GM19324 (cell line): Measurements from ENCODE around the gene GBX1.

Source experiments
- ATAC-seq: cut with Tn5 transposase; IDR thresholded peaks from one replicate; pipeline ENCODE4 v1.9.1; 2021; ENCODE audit warnings: mild to moderate bottlenecking, moderate library complexity; ENCODE audit not compliant: unreplicated experiment, low FRiP score

The GBX1 gene

DNA sequence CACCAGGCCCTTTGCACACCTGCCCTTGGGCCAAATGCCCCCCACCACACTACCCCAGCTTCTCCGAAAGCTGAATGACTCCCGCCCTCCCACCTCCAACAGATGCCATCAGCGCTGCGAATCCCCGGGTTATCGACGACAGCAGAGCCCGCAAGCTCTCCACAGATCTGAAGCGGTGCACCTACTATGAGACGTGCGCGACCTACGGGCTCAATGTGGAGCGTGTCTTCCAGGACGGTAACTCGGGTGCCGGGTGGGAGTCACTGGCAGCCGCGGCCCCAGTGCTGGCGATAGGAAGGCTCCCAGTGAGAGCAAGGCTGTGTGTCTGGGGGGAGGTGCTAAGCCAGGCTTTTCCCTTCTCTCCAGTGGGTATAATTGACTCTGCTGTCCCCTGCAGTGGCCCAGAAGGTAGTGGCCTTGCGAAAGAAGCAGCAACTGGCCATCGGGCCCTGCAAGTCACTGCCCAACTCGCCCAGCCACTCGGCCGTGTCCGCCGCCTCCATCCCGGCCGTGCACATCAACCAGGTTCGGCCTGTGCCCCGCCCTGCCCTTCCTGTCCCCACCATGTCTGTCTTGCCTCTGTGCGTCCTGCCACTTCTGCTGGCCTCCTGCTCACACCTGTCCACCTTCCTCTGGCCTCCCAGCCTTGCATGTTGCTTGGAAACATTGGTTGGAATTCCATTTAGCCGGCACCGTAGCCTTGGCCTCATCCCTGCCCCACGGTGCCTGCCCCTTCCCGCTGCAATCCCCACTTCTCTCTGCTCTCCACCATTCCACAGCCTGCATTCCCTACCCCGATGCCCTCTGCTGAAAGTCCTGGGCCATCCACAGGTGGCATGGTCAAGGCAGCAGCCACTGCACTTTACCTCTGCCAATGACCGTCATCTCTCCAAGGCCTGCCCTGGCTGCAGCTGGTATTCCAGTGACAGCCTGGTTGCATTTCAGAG is 49.1 kb downstream of the GBX1 start:
- no peak for ATAC-seq

DNA sequence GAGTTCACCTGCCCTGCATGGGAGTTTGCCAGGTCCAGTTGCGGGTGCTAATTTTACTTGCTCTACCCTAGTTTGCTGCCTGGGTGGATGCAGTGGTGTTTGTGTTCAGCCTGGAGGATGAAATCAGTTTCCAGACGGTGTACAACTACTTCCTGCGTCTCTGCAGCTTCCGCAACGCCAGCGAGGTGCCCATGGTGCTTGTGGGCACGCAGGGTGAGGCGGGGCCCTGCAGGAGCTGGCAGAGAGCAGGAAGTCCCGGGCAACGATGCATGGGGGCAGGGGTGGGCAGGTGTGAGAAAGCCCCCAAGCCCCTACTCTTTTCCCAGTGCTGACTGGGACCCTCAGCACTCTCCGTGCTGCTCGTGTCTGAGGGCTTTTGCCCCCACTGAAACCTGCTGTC is 49.9 kb downstream of the GBX1 start:
- no peak for ATAC-seq

DNA sequence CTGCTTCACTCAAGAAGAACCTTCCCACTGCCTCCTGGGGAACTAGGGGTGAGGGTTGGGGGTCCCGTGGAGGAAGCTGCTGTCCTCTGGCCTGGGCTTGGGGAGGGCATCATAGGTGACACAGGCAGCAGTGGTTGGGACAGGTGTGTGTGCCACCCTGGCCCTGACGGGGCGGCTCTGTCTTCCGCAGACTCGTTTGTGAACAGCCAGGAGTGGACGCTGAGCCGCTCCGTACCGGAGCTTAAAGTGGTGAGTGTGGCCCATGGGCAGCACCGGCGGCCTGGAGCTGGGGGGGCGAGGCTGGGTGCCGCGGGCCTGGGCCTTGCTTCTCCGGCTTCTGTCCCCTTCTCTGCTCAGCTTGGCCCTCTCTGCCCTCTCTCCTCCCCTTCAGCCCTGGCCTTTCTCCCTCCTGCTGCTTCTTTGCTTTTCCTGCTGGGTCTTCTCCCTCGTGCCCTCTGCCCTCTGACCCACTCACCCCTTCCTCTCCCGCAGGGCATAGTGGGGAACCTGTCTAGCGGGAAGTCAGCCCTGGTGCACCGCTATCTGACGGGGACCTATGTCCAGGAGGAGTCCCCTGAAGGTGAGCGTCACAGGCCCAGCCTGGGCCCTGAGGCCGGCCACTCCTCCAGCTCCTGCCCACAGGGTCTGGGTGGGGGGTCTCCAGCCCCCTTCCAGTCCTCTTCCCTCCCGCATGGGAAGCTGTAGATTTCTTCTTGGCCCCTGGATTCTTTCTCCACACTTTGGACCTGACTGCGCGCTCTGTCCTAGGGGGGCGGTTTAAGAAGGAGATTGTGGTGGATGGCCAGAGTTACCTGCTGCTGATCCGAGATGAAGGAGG is 50.7 kb downstream of the GBX1 start:
- ATAC-seq: no peak

DNA sequence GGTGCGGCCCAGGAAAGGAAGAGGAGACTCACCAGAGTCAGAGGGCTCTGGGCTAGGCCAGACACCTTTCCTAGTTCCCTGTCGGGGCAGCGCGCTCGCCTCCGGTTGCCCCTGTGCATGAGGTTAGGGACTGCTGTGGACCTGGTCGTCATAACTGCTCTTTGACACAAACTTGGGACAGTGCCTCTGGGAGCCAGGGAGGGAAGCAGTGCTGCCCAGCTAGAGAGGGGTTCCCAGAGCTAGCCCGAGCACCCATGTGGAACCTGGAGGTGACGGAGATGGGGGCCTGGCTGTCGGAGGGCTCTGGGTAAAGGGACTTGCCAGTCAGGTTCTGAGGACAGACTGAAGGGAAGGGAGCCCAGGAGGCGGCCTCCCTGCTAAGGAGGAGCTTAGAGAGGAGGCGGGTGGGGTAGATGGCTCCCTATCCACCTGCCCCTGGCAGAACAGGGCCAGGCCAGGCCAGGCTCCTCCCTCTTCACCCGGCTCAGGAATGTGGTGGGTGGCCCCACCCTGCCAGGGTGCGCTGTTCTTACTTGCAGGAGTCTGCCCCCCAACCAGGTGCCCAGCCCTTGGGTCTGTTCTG is 51.6 kb downstream of the GBX1 start:
- no peak for ATAC-seq

DNA sequence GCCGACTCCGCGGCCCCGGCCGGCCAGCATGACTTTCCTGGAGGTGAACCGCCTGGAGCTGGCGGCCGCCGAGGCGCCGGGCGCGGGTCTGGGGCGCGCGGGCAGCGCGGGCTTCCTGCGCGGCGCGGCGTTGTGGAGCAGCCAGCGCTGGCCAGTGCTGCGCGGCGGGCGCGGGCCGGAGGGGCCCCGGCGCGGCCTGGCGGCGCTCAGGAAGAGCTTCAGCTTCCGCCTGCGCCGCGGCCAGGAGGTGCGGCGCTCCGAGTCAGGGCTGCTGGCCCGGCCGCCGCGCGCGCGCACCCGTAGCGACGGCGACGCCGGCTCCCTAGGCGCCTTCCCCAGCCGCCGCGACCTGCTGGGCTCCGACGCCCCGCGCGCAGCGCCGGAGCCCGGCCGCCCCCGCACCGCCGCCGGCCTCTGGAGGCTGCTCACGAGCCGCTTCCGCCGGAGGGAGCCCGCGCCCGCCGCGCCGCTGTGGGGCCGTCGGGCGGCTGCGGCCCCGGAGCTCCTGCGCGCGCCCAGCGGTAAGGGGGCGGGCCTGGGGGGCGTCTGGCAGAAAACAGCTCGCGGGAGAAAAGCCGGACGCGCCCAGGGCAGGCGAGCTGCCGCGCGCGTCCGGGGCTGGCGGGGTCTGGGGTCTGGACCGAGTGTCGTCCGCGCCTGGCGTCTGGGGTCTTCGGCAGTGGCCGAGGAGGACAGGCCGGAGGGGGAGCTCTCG is 52.2 kb downstream of the GBX1 start:
- ATAC-seq: no peak

DNA sequence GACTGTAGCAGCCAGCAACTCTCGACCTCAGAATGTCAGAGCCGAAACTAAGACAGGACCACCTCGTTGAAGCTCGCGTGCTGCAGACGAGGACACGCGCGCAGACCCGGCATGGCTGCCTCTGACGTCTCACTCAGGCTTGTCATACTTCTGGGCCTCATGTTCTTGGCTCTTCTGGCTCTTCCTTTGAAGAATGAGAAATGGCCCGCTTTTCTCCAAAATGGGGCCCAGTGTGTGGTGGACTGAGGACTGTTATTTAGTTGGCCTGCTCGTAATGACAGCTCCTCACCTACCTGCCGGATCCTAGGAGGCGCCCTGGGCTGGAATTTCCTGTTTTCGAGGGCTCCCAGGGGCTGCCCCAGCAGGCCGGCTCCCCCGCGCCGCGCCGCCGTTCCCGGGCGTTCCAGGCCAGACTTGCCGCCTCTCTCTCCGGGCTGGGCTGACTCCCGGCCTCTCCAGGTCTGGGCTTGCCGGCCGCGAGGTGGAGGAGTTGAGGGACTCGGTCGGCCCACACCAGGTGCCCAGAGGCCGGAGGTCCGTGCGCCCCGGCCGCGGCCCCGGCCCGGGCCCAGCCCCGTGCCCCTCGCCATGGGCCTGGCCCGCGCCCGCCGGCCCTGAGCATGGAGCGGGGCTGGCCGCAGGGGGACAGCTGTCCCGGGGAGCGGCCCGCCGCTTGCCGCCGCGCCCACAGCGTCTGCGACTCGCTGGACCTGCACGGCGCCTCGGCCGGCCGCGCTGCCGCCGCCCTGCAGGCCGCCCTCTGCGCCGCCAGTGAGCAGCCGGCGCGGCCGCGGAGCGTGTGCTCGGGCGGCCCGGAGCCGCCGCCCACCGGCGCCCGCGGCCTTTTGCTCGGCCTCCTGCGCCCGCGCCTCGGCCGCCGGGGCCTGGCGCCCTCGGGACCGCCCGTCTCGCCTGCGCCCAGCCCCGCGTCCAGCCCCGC is 53.1 kb downstream of the GBX1 start:
- ATAC-seq: no peak

DNA sequence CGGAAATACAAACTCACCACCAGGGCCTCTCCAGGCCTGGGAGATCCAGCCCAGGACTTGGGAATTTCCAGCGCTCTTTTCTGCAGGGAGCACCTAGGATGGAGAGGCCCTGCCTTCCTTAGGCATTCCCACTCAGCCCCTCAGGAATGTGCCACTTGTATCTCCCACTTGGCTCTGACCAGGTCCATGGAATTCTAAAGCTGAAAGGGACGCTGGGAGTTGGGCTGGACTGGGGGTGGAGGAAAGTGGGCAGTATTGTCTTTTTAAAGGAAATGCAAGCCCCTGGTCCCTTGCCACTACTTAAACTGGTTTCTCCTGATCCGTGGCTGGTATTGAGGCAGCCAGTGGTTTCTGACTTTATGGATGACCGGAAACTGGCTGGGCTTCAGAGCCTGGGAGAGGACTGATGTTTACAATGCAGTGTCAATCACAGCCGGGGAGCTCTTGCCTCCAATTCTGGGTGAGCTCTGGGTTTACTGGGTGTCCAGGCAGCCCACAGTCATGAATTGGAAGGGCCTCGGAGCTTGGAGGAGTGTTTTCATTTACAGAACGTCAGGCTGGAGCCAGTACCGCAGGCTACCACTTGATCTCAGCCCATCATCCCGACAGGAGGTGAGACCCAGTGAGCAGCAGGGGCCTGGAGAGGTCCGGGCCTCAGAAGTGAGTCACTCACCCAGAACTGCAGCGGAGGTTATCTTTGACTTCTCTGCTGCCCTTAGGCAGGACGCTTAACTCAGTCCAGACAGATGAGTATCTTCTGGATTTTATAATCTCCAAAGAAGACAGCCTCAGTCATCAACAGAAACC is 53.9 kb downstream of the GBX1 start:
- ATAC-seq: no peak

DNA sequence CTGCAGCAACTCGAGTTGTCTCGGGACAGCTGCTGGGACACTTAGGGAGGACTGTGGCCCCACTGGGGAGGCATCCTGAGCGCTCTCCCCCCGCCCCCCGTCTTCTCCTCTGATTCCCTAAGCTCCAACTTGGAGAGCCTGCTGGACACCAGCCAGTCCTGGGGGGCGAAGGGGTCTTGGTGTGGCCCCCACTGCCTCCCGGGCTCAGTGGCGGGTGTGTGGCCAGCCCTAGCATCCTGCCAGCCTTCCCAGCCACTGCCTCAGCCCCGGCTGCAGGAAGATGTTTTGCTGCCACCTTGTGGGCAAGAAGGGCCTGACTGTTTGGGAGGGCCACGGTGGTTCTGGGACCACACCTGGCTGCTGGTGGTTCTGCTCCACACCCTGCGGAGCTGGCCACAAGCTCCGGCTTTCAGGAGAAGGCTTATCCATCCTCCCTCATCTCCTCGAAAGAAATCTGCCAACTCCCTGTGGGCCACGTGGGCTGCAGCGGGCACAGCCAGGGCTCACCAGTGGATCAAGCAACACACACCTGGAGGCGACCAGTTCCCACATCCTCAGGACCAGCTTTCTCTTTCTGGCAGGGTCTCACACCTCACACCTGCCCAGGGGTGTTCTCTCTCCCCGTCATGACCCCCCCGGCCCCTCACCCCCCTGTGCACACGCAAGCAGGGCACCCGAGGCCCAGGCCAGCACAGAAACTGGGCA is 56.4 kb downstream of the GBX1 start:
- ATAC-seq: peak; percentile 73

DNA sequence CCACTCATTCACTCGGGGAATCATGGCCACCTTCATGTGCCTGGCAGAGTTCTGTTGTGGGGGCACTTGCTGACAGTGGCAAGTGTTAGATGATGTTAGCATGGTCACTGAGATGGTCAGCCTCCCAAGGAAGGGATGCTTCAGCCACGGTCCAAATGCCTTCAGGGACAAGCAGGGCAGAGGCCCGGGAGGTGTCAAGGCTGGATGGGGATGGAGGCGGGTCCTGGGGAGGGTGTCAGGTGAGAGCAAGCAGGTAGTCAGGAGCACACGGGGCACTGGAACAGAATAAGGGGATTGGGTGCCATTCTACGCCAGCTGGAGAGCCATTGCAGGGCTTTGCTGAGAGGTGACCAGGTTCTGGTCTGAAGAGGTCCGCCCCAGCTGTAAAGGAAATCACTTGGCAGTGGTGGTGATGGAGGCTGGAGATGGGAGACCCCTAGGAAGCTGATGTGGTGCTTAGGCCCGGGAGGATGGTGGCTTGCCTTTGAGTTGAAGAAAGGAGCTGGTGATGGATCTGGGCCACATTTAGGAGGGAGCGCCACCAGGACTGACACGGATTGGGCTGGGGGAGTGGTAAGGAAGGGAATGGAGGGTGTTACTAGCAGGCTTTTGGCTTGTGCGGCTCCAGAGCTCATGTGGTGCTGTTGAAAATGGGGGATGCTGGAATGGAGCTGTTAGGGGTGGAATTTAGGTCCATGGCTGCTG is 57.1 kb downstream of the GBX1 start:
- ATAC-seq: no peak

DNA sequence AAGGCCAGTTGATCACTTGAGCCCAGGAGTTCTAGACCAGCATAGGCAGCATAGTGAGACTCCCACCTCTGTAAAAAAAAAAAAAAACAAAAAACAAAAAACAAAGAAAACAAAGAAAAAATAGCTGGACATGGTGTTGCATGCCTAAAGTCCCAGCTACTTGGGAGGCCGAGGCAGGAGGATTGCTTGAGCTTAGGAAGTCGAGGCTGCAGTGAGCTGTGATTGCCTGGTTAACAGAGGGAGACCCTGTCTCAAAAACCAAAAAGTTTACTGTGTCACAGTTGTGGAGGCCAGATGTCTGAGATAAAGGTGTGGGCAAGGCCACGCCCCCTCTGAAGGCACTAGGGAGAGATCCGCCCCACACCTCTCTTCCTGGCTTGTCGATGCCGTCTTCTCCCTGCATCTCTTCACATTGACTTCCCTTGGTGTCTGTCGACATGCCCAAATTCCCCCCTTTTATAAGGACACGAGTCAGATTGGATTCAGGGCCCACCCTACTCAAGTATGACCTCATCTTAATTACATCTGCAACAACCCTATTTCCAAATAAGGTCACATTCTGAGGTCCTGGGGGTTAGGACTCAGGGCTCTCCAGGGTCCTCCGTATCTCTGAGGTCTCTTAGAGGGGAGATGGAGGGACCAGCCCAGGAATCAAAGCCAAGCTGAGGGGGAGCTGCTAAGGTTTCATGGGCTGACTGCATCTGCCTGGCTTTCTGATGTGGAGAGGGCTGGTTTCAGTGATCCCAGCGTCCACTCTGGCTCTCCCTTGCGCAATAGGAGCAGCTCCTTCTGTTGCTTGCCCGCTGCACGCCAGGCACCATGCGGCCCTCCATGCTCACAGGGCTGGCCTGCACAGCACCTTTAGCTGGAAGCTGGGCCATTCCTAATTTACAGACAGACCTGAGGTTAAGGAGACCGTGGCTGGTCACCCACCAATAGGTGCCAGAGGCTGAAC is 58.1 kb downstream of the GBX1 start:
- ATAC-seq: no peak

DNA sequence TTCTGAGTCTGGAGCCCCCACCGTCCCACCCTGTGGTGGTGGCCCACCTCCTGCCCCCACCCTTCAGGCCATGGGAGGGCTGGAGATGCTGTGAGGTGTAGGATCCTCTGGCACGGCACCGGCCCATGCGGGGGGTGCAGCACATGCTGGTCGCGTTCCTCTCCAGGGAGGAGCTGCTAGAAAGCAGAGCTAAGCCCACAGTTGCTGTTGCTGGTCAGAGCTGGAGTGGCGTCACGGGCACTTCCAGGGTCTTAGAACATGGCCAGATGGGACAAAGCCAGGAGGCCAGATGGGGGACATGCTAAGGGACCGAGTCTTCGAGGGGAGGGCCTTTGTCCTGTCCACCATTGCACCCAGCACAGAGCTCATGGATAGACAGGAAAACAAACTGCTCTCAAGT is 59.6 kb downstream of the GBX1 start:
- no peak for ATAC-seq

DNA sequence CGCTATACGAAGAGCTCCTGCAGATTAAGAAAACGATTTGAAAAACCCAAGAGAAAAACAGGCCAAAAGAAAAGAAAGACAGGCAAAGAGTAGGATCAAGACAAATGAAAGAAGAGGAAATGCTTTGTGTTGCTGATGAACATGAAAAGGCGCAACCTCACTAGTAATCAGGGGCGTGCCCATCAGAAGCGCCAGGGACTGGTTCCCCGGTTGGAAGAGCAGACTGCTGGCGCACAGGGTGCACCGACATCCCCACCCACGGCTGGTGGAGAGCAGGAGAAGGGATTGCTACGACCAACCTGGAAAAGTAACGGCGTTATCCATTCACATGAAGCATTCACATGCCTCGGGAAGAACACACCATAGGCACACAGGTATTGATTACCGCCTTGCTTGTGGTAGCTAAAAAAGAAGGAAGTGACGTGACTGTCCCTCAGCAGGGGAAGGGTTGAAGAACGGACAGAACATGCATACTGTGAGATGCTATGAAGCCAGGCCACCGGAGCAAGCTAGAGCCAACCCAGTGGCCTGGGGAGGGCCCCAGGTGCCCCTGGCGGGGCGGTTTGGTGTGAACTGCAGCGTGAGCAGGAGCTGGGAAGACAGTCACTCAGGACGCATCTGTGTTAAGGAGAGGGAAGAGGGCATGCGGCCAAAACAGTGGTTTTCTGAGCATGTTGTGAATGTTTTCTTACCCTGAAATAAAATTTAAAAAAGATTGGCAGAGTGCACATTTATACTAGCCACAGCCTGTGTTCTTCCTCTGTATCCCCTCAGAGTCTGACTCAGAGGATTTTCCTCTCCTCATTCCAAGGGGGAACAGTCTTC is 62.9 kb downstream of the GBX1 start:
- no peak for ATAC-seq

DNA sequence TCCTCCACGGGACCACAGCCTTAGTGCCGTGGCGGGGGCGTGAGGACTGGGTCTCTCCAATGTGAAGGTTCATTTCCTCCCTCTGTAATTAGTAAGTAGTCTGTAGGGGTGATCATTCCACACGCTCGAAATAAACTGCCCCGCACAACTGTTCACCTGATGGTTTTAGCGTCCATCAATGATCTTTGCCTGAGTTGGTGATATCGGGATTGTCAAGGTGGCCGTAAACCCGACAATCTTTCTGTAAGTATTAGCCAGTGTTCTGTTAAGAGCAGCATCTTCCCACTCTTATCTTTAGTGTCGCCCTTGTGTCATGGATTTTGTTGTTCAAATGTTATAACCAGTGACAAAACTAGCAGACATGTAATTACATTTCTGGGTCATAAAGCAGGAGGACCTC is 63.5 kb downstream of the GBX1 start:
- no peak for ATAC-seq

DNA sequence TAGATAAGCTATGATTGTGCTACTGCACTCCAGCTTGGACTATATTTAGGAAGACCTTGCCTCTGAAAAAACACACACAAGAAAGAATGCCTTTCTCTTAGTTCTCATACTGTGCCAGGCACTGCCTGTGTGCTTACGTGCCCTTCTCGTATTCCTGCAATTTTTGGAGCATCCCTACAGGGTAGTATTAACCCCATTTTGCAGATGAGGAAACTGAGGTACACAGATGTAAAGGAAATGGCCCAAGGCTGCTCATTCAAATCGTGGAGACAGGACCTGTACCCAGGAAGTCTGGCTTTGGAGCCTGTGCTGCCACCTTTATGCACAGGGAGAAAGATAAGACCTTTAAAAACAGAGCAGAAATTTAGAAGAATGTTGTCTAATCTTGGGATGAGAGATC is 64.5 kb downstream of the GBX1 start:
- ATAC-seq: no peak

DNA sequence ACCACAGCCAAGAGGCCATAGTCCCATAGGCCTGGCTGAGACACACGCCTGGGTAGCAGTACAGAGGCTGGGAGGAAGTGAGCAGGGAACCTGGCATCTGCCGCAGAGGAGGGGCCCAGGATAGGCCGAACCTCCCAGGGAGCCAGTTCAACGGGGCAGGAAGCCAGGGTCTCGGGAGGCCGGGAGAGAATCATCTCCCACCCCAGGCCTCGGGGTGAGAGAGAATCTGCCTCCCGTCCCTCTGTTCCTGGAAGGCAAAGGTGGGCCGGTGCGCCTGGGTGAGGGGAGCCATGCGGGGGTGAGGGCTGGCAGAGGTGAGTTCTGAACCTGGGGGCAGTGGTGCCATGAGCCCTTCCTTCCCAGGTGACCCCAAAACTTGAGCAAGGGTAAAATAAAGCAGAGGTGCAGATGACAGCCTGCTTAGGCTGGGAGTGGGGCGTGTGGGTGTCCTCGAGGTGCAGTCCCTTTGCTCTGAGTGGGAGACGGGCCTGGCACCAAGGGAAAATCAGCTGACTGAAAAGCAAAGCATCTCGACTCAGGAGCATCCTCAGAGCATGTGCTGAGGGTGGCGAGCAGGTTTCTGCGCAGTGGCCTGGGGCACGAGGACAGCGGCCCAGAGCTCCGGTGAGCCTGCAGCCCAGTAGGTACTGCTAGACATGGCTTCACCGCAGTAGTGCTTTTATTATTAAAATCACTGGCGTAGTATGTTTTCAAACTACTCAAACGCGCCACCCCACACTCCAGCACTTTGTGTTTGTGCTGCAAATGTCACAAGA is 65.7 kb downstream of the GBX1 start:
- ATAC-seq: no peak
